K562 (cell line): ENCODE measurements around the gene APP. TPM values are rescaled to one million over a fixed set of nuclear protein-coding genes. Genes with fewer than 3 reads are reported as not detected.
"Not testable (repeated sequence)": the region's sequence is repeated elsewhere in the genome, so short reads cannot be mapped to it uniquely, and the experiment has no call there.

ENCODE experiments used
- ATAC-seq: fragments of 200-7000 bp; cut with Tn5 transposase; 3 replicates; pipeline ENCODE4 v1.9.1; 2020; ENCODE audit warnings: moderate library complexity
- BruUV-seq: library from RNA; stranded (reverse); fragments of 400-500 nt; replicated peaks from 2 replicates; lab custom pipeline; 2021; lab: Mats Ljungman, UMichigan
- CTCF ChIA-PET: fragments of 300-600 bp; formaldehyde crosslinking; extraction: SDS; loops from one replicate; lab custom pipeline; 2021; ENCODE audit warnings: low intra/inter-chr PET ratio; lab: Yijun Ruan, JAX
- POLR2A ChIA-PET: fragments of 300-600, 350-650 bp; sonication (Branson Sonifier 250); formaldehyde crosslinking; extraction: SDS; loops from one replicate; lab custom pipeline; 2021; ENCODE audit warnings: antibody characterized with exemption, inconsistent platforms; lab: Yijun Ruan, JAX
- DNase-seq, 4 experiments: peaks; one replicate each; pipeline versions ENCODE4 v3.0.0 to v3.0.0-alpha.2; 2011 to 2018; ENCODE audit warnings: low spot score in 3 of 4, mixed read lengths in 3 of 4; ENCODE audit errors: extremely low read depth in 1 of 4
- FAIRE-seq: peaks from 2 replicates; lab custom pipeline; 2011; peaks lifted over from hg19 to GRCh38; lab: Jason Lieb, UNC
- H2AFZ ChIP-seq: 2 replicates; pipeline ENCODE4 v1.6.0; 2011; ENCODE audit warnings: low read depth, low read length, control low read depth, inconsistent platforms
- H3K27ac ChIP-seq: fragments of 200-600 bp; 3 replicates; pipeline ENCODE4 v1.8.0; 2011; ENCODE audit warnings: low read depth, mild to moderate bottlenecking, control low read depth, inconsistent platforms, low read length, moderate library complexity, mixed read lengths; ENCODE audit errors: extremely low read depth
- H3K27me3 ChIP-seq, 2 experiments: fragments of 300-600 bp in 1 of 2; 2 replicates in 1 of 2; 3 replicates in 1 of 2; pipeline versions ENCODE4 v1.6.0 to v1.8.0; 2011; ENCODE audit warnings: inconsistent platforms in 2 of 2, low read length in 2 of 2, mild to moderate bottlenecking in 1 of 2, mixed read lengths in 1 of 2, moderate library complexity in 1 of 2; ENCODE audit not compliant: control insufficient read depth in 2 of 2, insufficient read depth in 2 of 2
- H3K36me3 ChIP-seq: fragments of 300-600 bp; 3 replicates; pipeline ENCODE4 v1.8.0; 2011; ENCODE audit warnings: mild to moderate bottlenecking, low read length, inconsistent platforms; ENCODE audit not compliant: control insufficient read depth, insufficient read depth
- H3K4me1 ChIP-seq, 2 experiments: fragments of 200-600 bp in 1 of 2; replicated peaks in 1 of 2; 2 replicates in 1 of 2; 3 replicates in 1 of 2; pipeline versions ENCODE4 v1.5.1 to v1.8.0; 2011; ENCODE audit warnings: inconsistent platforms in 2 of 2, low read length in 2 of 2, mild to moderate bottlenecking in 1 of 2, mixed read lengths in 1 of 2, moderate library complexity in 1 of 2; ENCODE audit not compliant: control insufficient read depth in 2 of 2, insufficient read depth in 2 of 2
- H3K4me2 ChIP-seq: 2 replicates; pipeline ENCODE4 v1.6.1; 2011; ENCODE audit warnings: low read length, control low read depth, inconsistent platforms, mixed read lengths; ENCODE audit not compliant: insufficient read depth
- H3K4me3 ChIP-seq: fragments of 200-600 bp; sonication (generic), shearing (Covaris generic); 2 replicates; pipeline ENCODE4 v1.5.1; 2016; ENCODE audit warnings: control low read depth, inconsistent platforms
- H3K79me2 ChIP-seq: fragments of 200-600 bp; 3 replicates; pipeline ENCODE4 v1.8.0; 2011; ENCODE audit warnings: low read length, inconsistent platforms; ENCODE audit not compliant: control insufficient read depth, insufficient read depth
- H3K9ac ChIP-seq, 2 experiments: 2 replicates each; pipeline versions ENCODE4 v1.6.0 to v1.6.1; 2011; ENCODE audit warnings: low read depth in 2 of 2, low read length in 2 of 2, control low read depth in 1 of 2, inconsistent platforms in 1 of 2, mild to moderate bottlenecking in 1 of 2, mixed read lengths in 1 of 2; ENCODE audit not compliant: insufficient read depth in 1 of 2
- H3K9me1 ChIP-seq: one replicate; pipeline ENCODE4 v1.6.0; 2011; ENCODE audit warnings: inconsistent platforms, mild to moderate bottlenecking, low read length, moderate library complexity; ENCODE audit not compliant: control insufficient read depth, insufficient read depth
- H3K9me3 ChIP-seq: replicated peaks from 2 replicates; pipeline ENCODE4 v1.5.1; 2011; ENCODE audit warnings: low read depth, low read length, inconsistent platforms; ENCODE audit not compliant: control insufficient read depth, insufficient read depth
- H4K20me1 ChIP-seq: replicated peaks from 2 replicates; pipeline ENCODE4 v1.6.1; 2011; ENCODE audit warnings: low read length, inconsistent platforms, mixed read lengths; ENCODE audit not compliant: control insufficient read depth, insufficient read depth
- BCL6 ChIP-seq: fragments of 250-450 bp; sonication (Bioruptor Pico); IDR thresholded peaks from 2 replicates; pipeline ENCODE4 v1.4.0; 2020
- CREB5 ChIP-seq: fragments of 250-450 bp; sonication (Bioruptor Pico); IDR thresholded peaks from 2 replicates; pipeline ENCODE4 v1.5.0; 2020; ENCODE audit warnings: mild to moderate bottlenecking
- MAFF ChIP-seq: IDR thresholded peaks from 2 replicates; pipeline ENCODE4 v1.6.1; 2012; ENCODE audit warnings: low read length, improper control_type of control experiment
- NCOA1 ChIP-seq: fragments of 450-650 bp; IDR thresholded peaks from 2 replicates; pipeline ENCODE4 v1.6.1; 2016; ENCODE audit warnings: low read depth
- NFIC ChIP-seq: fragments of 450-650 bp; IDR thresholded peaks from 2 replicates; pipeline ENCODE4 v1.6.1; 2017; ENCODE audit warnings: mild to moderate bottlenecking, inconsistent platforms
- TCF7 ChIP-seq: sonication (generic); IDR thresholded peaks from 2 replicates; pipeline ENCODE4 v1.6.1; 2016; ENCODE audit warnings: antibody characterized with exemption, borderline replicate concordance
- ZNF609 ChIP-seq: sonication (generic); formaldehyde crosslinking; IDR thresholded peaks from 2 replicates; pipeline ENCODE4 v1.8.1; 2023; ENCODE audit warnings: missing genetic modification reagents, mild to moderate bottlenecking, borderline replicate concordance
- WGBS: fragments of 100-300 bp; shearing (Covaris generic); methylation state at CpG from one replicate; pipeline ENCODE4 v1.1.6; 2016; ENCODE audit warnings: low coverage, mixed read lengths; ENCODE audit not compliant: insufficient coverage; ENCODE audit errors: missing lambda C conversion rate; 5-methylcytosine and 5-hydroxymethylcytosine counted together
- in situ Hi-C: fragments of 300-500 bp; cut with MboI; formaldehyde crosslinking; loops from 4 replicates; pipeline ENCODE4 v1.15.0; 2018; ENCODE audit warnings: inconsistent platforms, mixed read lengths
- intact Hi-C: fragments of 100-400 bp; cut with micrococcal nuclease; formaldehyde crosslinking; loops from 2 replicates; pipeline ENCODE4 v1.14.2; 2022
- polyA plus RNA-seq, 8 experiments: library from polyadenylated mRNA; depleted of rRNA in 4 of 8; stranded (reverse) in 5 of 8; unstranded in 3 of 8; fragments of >200 nt; fragmentation: Nextera tagmentation in 2 of 8; fragmentation: Illumina TruSeq in 1 of 8; extraction: Ambion mirVana in 2 of 8; extraction: Trizol in 1 of 8; gene quantifications; 2 replicates each; pipeline versions ENCODE4 v1.2.1 to v1.2.3, GENCODE V29; 2011 to 2014; ENCODE audit warnings: inconsistent platforms in 1 of 8, missing spikeins in 1 of 8
- total RNA-seq, 7 experiments: library from RNA; depleted of rRNA in 6 of 7; stranded (reverse); fragments of >200 nt in 6 of 7; fragmentation: Illumina TruSeq in 2 of 7; extraction: Trizol in 2 of 7; gene quantifications; 2 replicates each; pipeline versions ENCODE4 v1.2.1 to v1.2.3, GENCODE V29; 2011 to 2021; ENCODE audit warnings: low replicate concordance in 1 of 7

The APP gene
- total and polyA plus RNA-seq, 9 of the 15 experiments (the other 6 are each of a cell fraction or from before 2014, with no cell fraction given): 0.01 to 1.5 (median 0.16) TPM; not detected in 5

GRCh38 chr21:26013970-26014369, 156.6 kb downstream of the APP start:
- FAIRE-seq: no peak
- H3K27me3 ChIP-seq: no peaks in the 10 kb centered on the region
- H3K27ac ChIP-seq: no peak overlapping the region
- in situ Hi-C loops: no loop called here
- ATAC-seq: no peak
- BruUV-seq: no TSS peak
- H4K20me1 ChIP-seq: no peaks in the 10 kb centered on the region
- H3K4me3 ChIP-seq: no peak overlapping the region
- no peak for TF ChIP-seq CREB5 (CRISPR knock-in tag)
- TF ChIP-seq ZNF609: no peak
- no peak for TF ChIP-seq NCOA1
- TF ChIP-seq MAFF: no peak
- TF ChIP-seq NFIC: no peak
- TF ChIP-seq TCF7: no peak
- no peak for TF ChIP-seq BCL6
- H3K4me1 ChIP-seq: no peaks in the 10 kb centered on the region
- no peaks in the 10 kb centered on the region for H3K36me3 ChIP-seq
- DNase-seq: no peak
- ChIA-PET POLR2A (no interaction called here), CTCF (no interaction called here)
- H3K9me3 ChIP-seq: no peaks in the 10 kb centered on the region
- H3K79me2 ChIP-seq: no peaks in the 10 kb centered on the region
- H2AFZ ChIP-seq: no peak overlapping the region
- no peak overlapping the region for H3K9ac ChIP-seq
- WGBS: 0% methylated on average over 4 of the region's 4 CpGs
- no peaks in the 10 kb centered on the region for H3K9me1 ChIP-seq
- intact Hi-C loops: no loop called here
- H3K4me2 ChIP-seq: no peak overlapping the region

GRCh38 chr21:26012482-26012881, 158.1 kb downstream of the APP start:
- CTCF ChIA-PET, H3K9ac ChIP-seq, BruUV-seq, H3K27ac ChIP-seq, H4K20me1 ChIP-seq, H3K79me2 ChIP-seq, H3K9me3 ChIP-seq, H3K9me1 ChIP-seq, H3K4me3 ChIP-seq, ATAC-seq, in situ Hi-C loops, H2AFZ ChIP-seq, H3K27me3 ChIP-seq, DNase-seq, H3K36me3 ChIP-seq, intact Hi-C loops, POLR2A ChIA-PET, FAIRE-seq, H3K4me1 ChIP-seq, H3K4me2 ChIP-seq: not testable (repeated sequence)
- 2% methylated on average over 4 of the region's 4 CpGs for WGBS
